GM19455 (cell line): ENCODE measurements around the gene FARP2.

ENCODE experiments used
- ATAC-seq: cut with Tn5 transposase; IDR thresholded peaks from one replicate; pipeline ENCODE4 v1.9.1; 2021; ENCODE audit not compliant: unreplicated experiment

The FARP2 gene

GRCh38 chr2:241482126-241482955 is 126.3 kb downstream of the FARP2 start:
- ATAC-seq = no peak

- no peak for ATAC-seq
Observed at GRCh38 chr2:241483305-241483704, 127.2 kb downstream of the FARP2 start.

- ATAC-seq = no peak
Observed at GRCh38 chr2:241485172-241485911, 129.3 kb downstream of the FARP2 start.

- ATAC-seq = no peak
Observed at GRCh38 chr2:241489088-241489487, 133.0 kb downstream of the FARP2 start.

GRCh38 chr2:241489733-241490680 is 133.9 kb downstream of the FARP2 start:
- no peak for ATAC-seq

- ATAC-seq = no peak
Observed at GRCh38 chr2:241490825-241491506, 134.9 kb downstream of the FARP2 start.

- no peak for ATAC-seq
Observed at GRCh38 chr2:241491549-241492173, 135.6 kb downstream of the FARP2 start.

GRCh38 chr2:241492174-241492565 is 136.1 kb downstream of the FARP2 start:
- ATAC-seq = no peak

GRCh38 chr2:241493092-241493491 is 137.0 kb downstream of the FARP2 start:
- no peak for ATAC-seq

GRCh38 chr2:241494311-241494908 is 138.3 kb downstream of the FARP2 start:
- no peak for ATAC-seq

GRCh38 chr2:241495172-241496002 is 139.3 kb downstream of the FARP2 start:
- ATAC-seq = no peak

GRCh38 chr2:241496003-241496707 is 140.1 kb downstream of the FARP2 start:
- no peak for ATAC-seq

- no peak for ATAC-seq
Observed at GRCh38 chr2:241496904-241497877, 141.1 kb downstream of the FARP2 start.

- no peak for ATAC-seq
Observed at GRCh38 chr2:241498115-241499070, 142.3 kb downstream of the FARP2 start.

GRCh38 chr2:241499146-241499965 is 143.3 kb downstream of the FARP2 start:
- ATAC-seq = no peak
